Body of pancreas (tissue), 4 donors: ENCODE measurements around the gene WFIKKN1. TPM values are rescaled to one million over a fixed set of nuclear protein-coding genes. Genes with fewer than 3 reads are reported as not detected.

Experiments
- ATAC-seq: fragments of 150-250 bp; one replicate; pipeline ENCODE4 v1.9.1; 2016
- DNase-seq, 4 donors: peaks; one replicate each; pipeline ENCODE4 v3.0.0-alpha.2; 2019
- H3K27ac ChIP-seq, 4 donors: fragments of 200-600 bp; sonication (generic); 1 replicate in 3 of 4; 2 replicates in 1 of 4; pipeline versions ENCODE4 v1.5.1 to v1.6.1; 2016 to 2019; ENCODE audit warnings: mild to moderate bottlenecking in 1 of 4, mixed read lengths in 1 of 4, moderate library complexity in 1 of 4
- H3K27me3 ChIP-seq, 2 donors: fragments of 200-600 bp; sonication (generic); one replicate each; pipeline ENCODE4 v1.6.0; 2016; ENCODE audit warnings: mild to moderate bottlenecking in 1 of 2
- H3K36me3 ChIP-seq, 2 donors: fragments of 200-600 bp; sonication (generic); replicated peaks in 1 of 2; 2 replicates each; pipeline ENCODE4 v1.5.1; 2016; ENCODE audit warnings: low read depth in 2 of 2; ENCODE audit not compliant: insufficient read depth in 1 of 2
- H3K4me1 ChIP-seq: fragments of 200-600 bp; sonication (generic); one replicate; pipeline ENCODE4 v1.6.0; 2016
- H3K4me3 ChIP-seq, 2 donors: fragments of 200-600 bp; sonication (generic); 1 replicate in 1 of 2; 2 replicates in 1 of 2; pipeline ENCODE4 v1.5.1; 2016 to 2019
- H3K9me3 ChIP-seq, 3 donors: fragments of 200-600 bp; sonication (generic); 1 replicate in 2 of 3; 2 replicates in 1 of 3; pipeline ENCODE4 v1.5.1; 2016
- POLR2A ChIP-seq, 3 donors: fragments of 450-650 bp; IDR thresholded peaks; one replicate each; pipeline ENCODE4 v1.6.1; 2016; ENCODE audit warnings: antibody characterized with exemption in 3 of 3, mild to moderate bottlenecking in 2 of 3
- WGBS, 2 donors: methylation state at CpG; one replicate each; pipeline ENCODE4 v1.1.5; 2017; 5-methylcytosine and 5-hydroxymethylcytosine counted together
- intact Hi-C: fragments of 100-400 bp; cut with DNase I; formaldehyde crosslinking; loops from one replicate; pipeline ENCODE4 v1.15.1; 2023
- total RNA-seq, 2 donors: library from RNA; depleted of rRNA; stranded (reverse); fragments of >200 nt; gene quantifications; one replicate each; pipeline ENCODE4 v1.1.0, GENCODE V29; 2016
- TF ChIP-seq, protein P1 (sequence below), 7 experiments: fragments of 450-650 bp in 4 of 7; fragments of 200-600 bp in 3 of 7; sonication (generic) in 3 of 7; IDR thresholded peaks; one replicate each; pipeline ENCODE4 v1.5.1; 2016 to 2019; ENCODE audit warnings: antibody characterized with exemption in 7 of 7

The WFIKKN1 gene
- total RNA-seq, 2 donors from 2014 or later, result 3.9 to 5.6 TPM

GRCh38 chr16:666572-666971 lies 35.8 kb downstream of the WFIKKN1 start:
- H3K4me1 ChIP-seq, result peaks cover 28% of the 10 kb centered on the region
- DNase-seq, result no peak
- H3K4me3 ChIP-seq, result no peak overlapping the region
- no peak overlapping the region for H3K27ac ChIP-seq
- 85 to 94% methylated on average over 5 to 10 of the region's 13 CpGs for WGBS, 2 donors
- no peaks in the 10 kb centered on the region for H3K27me3 ChIP-seq
- no peak for TF ChIP-seq POLR2A (IDR thresholded peaks at IDR 0.05)
- TF ChIP-seq, protein P1, sequence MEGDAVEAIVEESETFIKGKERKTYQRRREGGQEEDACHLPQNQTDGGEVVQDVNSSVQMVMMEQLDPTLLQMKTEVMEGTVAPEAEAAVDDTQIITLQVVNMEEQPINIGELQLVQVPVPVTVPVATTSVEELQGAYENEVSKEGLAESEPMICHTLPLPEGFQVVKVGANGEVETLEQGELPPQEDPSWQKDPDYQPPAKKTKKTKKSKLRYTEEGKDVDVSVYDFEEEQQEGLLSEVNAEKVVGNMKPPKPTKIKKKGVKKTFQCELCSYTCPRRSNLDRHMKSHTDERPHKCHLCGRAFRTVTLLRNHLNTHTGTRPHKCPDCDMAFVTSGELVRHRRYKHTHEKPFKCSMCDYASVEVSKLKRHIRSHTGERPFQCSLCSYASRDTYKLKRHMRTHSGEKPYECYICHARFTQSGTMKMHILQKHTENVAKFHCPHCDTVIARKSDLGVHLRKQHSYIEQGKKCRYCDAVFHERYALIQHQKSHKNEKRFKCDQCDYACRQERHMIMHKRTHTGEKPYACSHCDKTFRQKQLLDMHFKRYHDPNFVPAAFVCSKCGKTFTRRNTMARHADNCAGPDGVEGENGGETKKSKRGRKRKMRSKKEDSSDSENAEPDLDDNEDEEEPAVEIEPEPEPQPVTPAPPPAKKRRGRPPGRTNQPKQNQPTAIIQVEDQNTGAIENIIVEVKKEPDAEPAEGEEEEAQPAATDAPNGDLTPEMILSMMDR (IDR thresholded peaks at IDR 0.05), result no peak
- ATAC-seq, result no peak
- intact Hi-C loops, result no loop called here
- peaks cover 0 to 10% of the 10 kb centered on the region in 2 donors for H3K36me3 ChIP-seq
- H3K9me3 ChIP-seq, result no peaks in the 10 kb centered on the region

DNA sequence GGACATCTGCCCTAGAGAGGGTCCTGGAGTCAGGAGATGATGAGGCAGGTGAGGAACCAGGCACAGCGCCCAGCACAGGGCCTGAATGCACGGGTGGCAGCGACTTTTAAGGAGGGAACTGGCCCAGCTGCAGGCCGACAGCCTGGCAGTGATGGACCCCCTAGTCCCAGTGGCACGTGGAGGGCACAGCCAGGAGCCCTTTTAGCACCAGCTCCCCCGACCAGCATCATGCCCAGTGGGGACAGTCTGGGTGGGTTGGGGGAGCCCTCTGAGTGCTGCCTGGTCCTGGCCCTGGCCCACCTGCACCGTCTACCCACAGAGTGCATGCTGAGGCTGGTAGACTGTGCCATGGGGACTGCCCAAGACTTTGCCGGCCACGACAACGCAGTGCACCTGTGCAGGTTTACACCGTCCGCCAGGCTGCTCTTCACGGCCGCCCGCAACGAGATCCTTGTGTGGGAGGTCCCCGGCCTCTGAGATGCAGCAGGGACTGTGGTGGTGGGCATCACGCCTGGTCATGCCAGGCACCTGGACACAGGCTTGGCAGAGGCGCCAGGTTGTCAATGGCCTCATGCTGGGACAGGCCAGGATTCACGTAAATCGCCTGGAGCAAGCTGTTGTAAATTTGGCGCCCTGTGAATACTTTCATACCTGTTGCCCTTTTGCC lies 36.5 kb downstream of the WFIKKN1 start:
- no peak overlapping the region for H3K4me3 ChIP-seq
- intact Hi-C loops, result no loop called here
- H3K27ac ChIP-seq, result peak overlapping the region in 3 of 4 donors; percentile 57 to 80 (median 75)
- peaks cover 23% of the 10 kb centered on the region for H3K4me1 ChIP-seq
- no peaks in the 10 kb centered on the region for H3K27me3 ChIP-seq
- H3K36me3 ChIP-seq, result peaks cover 0 to 14% of the 10 kb centered on the region in 2 donors
- no peaks in the 10 kb centered on the region for H3K9me3 ChIP-seq
- ATAC-seq (peak; percentile 2), DNase-seq (peak in 1 of 4 donors; percentile 36)
- TF ChIP-seq POLR2A (IDR thresholded peaks at IDR 0.05), result no peak
- TF ChIP-seq, protein P1 (IDR thresholded peaks at IDR 0.05), result no peak
- WGBS, 2 donors, result 73 to 77% methylated on average over 16 to 22 of the region's 22 CpGs

- ATAC-seq (peak; percentile 97), DNase-seq (peak; percentile 93 to 94 (median 94))
- Histone ChIP-seq H3K4me1 (peaks cover 23% of the 10 kb centered on the region), H3K36me3 (peaks cover 0 to 21% of the 10 kb centered on the region in 2 donors), H3K4me3 (peak within 1 kb of the TSS; percentile 70 to 73), H3K27me3 (no peaks in the 10 kb centered on the region), H3K27ac (peak within 1 kb of the TSS; percentile 42 to 80 (median 66)), H3K9me3 (no peaks in the 10 kb centered on the region)
- peak in 2 of 3 donors; percentile 56 to 76 for TF ChIP-seq POLR2A (IDR thresholded peaks at IDR 0.05)
- TF ChIP-seq, protein P1 (IDR thresholded peaks at IDR 0.05), result peak; percentile 56 to 99 (median 92)
- WGBS, 2 donors, result 0% methylated on average over 13 to 68 of the region's 78 CpGs
- intact Hi-C loops, result no loop called here
Observed at GRCh38 chr16:667780-668518, 37.2 kb downstream of the WFIKKN1 start, which contains the start of gene RHOT2. Gene RHOT2 (plus strand): TSS chr16:668132. CDS start chr16:668200, 68 bp downstream.

GRCh38 chr16:668519-669171 lies 37.9 kb downstream of the WFIKKN1 start:
- H3K4me1 ChIP-seq, result peaks cover 23% of the 10 kb centered on the region
- DNase-seq, result no peak
- H3K4me3 ChIP-seq, result peak overlapping the region; percentile 70 to 73
- no peaks in the 10 kb centered on the region for H3K27me3 ChIP-seq
- WGBS, 2 donors, result 5% methylated on average over 48 of the region's 50 CpGs; no CpG with 5 or more reads in 1 of the 2 donors
- ATAC-seq, result no peak
- peak overlapping the region; percentile 42 to 80 (median 66) for H3K27ac ChIP-seq
- TF ChIP-seq POLR2A (IDR thresholded peaks at IDR 0.05), result no peak
- TF ChIP-seq, protein P1 (IDR thresholded peaks at IDR 0.05), result no peak
- peaks cover 0 to 21% of the 10 kb centered on the region in 2 donors for H3K36me3 ChIP-seq
- no peaks in the 10 kb centered on the region for H3K9me3 ChIP-seq
- intact Hi-C loops, result no loop called here
